ENCODE data around the gene FAM181B. TPM values are rescaled to one million over a fixed set of nuclear protein-coding genes. Genes with fewer than 3 reads are reported as not detected.

The FAM181B gene
- polyA plus RNA-seq, 4 donors, result 0.22 to 5.4 (median 0.49) TPM; not detected in 1

GRCh38 chr11:82767123-82767522 lies 33.5 kb upstream of the FAM181B start:
- H3K36me3 ChIP-seq (ENCODE audit: control insufficient read depth in 3 of 3, insufficient read depth in 2 of 3, low read depth in 1 of 3, low read length in 3 of 3), result no peaks in the 10 kb centered on the region
- H3K27ac ChIP-seq (ENCODE audit: low read depth in 1 of 3, low read length in 2 of 3), result no peak overlapping the region
- FAIRE-seq (no peak), DNase-seq (no peak)
- WGBS, 3 donors, result 21 to 56% (median 32%) methylated on average over 1 of the region's 1 CpG
- H3K9me3 ChIP-seq (ENCODE audit: control insufficient read depth in 2 of 2, insufficient read depth in 1 of 2, low read depth in 1 of 2, low read length in 1 of 2), result no peaks in the 10 kb centered on the region
- H3K4me3 ChIP-seq (ENCODE audit: low read depth in 1 of 3, low read length in 3 of 3), result no peak overlapping the region
- H3K27me3 ChIP-seq (ENCODE audit: control insufficient read depth in 3 of 3, insufficient read depth in 3 of 3, low read length in 3 of 3), result peaks cover 0 to 3% (median 0%) of the 10 kb centered on the region in 3 donors
- no peaks in the 10 kb centered on the region for H3K4me1 ChIP-seq (ENCODE audit: control insufficient read depth in 3 of 3, insufficient read depth in 2 of 3, low read depth in 1 of 3, low read length in 2 of 3)

GRCh38 chr11:82765466-82766034 lies 31.9 kb upstream of the FAM181B start:
- FAIRE-seq, result no peak
- 30 to 56% (median 51%) methylated on average over 11 of the region's 11 CpGs for WGBS, 3 donors

GRCh38 chr11:82763167-82763566 lies 29.5 kb upstream of the FAM181B start:
- no peak overlapping the region for H3K27ac ChIP-seq (ENCODE audit: low read depth in 1 of 3, low read length in 2 of 3)
- no peaks in the 10 kb centered on the region for H3K4me1 ChIP-seq (ENCODE audit: control insufficient read depth in 3 of 3, insufficient read depth in 2 of 3, low read depth in 1 of 3, low read length in 2 of 3)
- WGBS, 3 donors, result 23 to 48% (median 35%) methylated on average over 1 of the region's 1 CpG
- no peaks in the 10 kb centered on the region for H3K36me3 ChIP-seq (ENCODE audit: control insufficient read depth in 3 of 3, insufficient read depth in 2 of 3, low read depth in 1 of 3, low read length in 3 of 3)
- H3K27me3 ChIP-seq (ENCODE audit: control insufficient read depth in 3 of 3, insufficient read depth in 3 of 3, low read length in 3 of 3), result no peaks in the 10 kb centered on the region
- H3K9me3 ChIP-seq (ENCODE audit: control insufficient read depth in 2 of 2, insufficient read depth in 1 of 2, low read depth in 1 of 2, low read length in 1 of 2), result no peaks in the 10 kb centered on the region
- no peak overlapping the region for H3K4me3 ChIP-seq (ENCODE audit: low read depth in 1 of 3, low read length in 3 of 3)
- FAIRE-seq (no peak), DNase-seq (no peak)

More at GRCh38 chr11:82765466-82766034, 31.9 kb upstream of the FAM181B start:
- Histone ChIP-seq H3K4me1 (ENCODE audit: control insufficient read depth in 3 of 3, insufficient read depth in 2 of 3, low read depth in 1 of 3, low read length in 2 of 3) (no peaks in the 10 kb centered on the region), H3K27ac (ENCODE audit: low read depth in 1 of 3, low read length in 2 of 3) (no peak overlapping the region), H3K27me3 (ENCODE audit: control insufficient read depth in 3 of 3, insufficient read depth in 3 of 3, low read length in 3 of 3) (peaks cover 0 to 3% (median 0%) of the 10 kb centered on the region in 3 donors), H3K9me3 (ENCODE audit: control insufficient read depth in 2 of 2, insufficient read depth in 1 of 2, low read depth in 1 of 2, low read length in 1 of 2) (no peaks in the 10 kb centered on the region), H3K4me3 (ENCODE audit: low read depth in 1 of 3, low read length in 3 of 3) (no peak overlapping the region), H3K36me3 (ENCODE audit: control insufficient read depth in 3 of 3, insufficient read depth in 2 of 3, low read depth in 1 of 3, low read length in 3 of 3) (no peaks in the 10 kb centered on the region)
- no peak for DNase-seq

- WGBS, 3 donors, result 85 to 90% (median 89%) methylated on average over 3 of the region's 3 CpGs
- H3K9me3 ChIP-seq (ENCODE audit: control insufficient read depth in 2 of 2, insufficient read depth in 1 of 2, low read depth in 1 of 2, low read length in 1 of 2), result no peaks in the 10 kb centered on the region
- no peak for DNase-seq
- no peaks in the 10 kb centered on the region for H3K36me3 ChIP-seq (ENCODE audit: control insufficient read depth in 3 of 3, insufficient read depth in 2 of 3, low read depth in 1 of 3, low read length in 3 of 3)
- no peaks in the 10 kb centered on the region for H3K27me3 ChIP-seq (ENCODE audit: control insufficient read depth in 3 of 3, insufficient read depth in 3 of 3, low read length in 3 of 3)
- H3K27ac ChIP-seq (ENCODE audit: low read depth in 1 of 3, low read length in 2 of 3), result no peak overlapping the region
- H3K4me1 ChIP-seq (ENCODE audit: control insufficient read depth in 3 of 3, insufficient read depth in 2 of 3, low read depth in 1 of 3, low read length in 2 of 3), result no peaks in the 10 kb centered on the region
- FAIRE-seq, result no peak
- no peak overlapping the region for H3K4me3 ChIP-seq (ENCODE audit: low read depth in 1 of 3, low read length in 3 of 3)
These were observed 26.0 kb upstream of the FAM181B start for GRCh38 chr11:82759649-82760048.

- peak in 1 of 2 donors; percentile 48 for DNase-seq
- H3K27me3 ChIP-seq (ENCODE audit: control insufficient read depth in 3 of 3, insufficient read depth in 3 of 3, low read length in 3 of 3), result no peaks in the 10 kb centered on the region
- H3K27ac ChIP-seq (ENCODE audit: low read depth in 1 of 3, low read length in 2 of 3), result no peak overlapping the region
- FAIRE-seq, result no peak
- H3K9me3 ChIP-seq (ENCODE audit: control insufficient read depth in 2 of 2, insufficient read depth in 1 of 2, low read depth in 1 of 2, low read length in 1 of 2), result no peaks in the 10 kb centered on the region
- no peaks in the 10 kb centered on the region for H3K4me1 ChIP-seq (ENCODE audit: control insufficient read depth in 3 of 3, insufficient read depth in 2 of 3, low read depth in 1 of 3, low read length in 2 of 3)
- H3K4me3 ChIP-seq (ENCODE audit: low read depth in 1 of 3, low read length in 3 of 3), result no peak overlapping the region
- WGBS, 3 donors, result 15 to 35% (median 28%) methylated on average over 3 of the region's 3 CpGs
- H3K36me3 ChIP-seq (ENCODE audit: control insufficient read depth in 3 of 3, insufficient read depth in 2 of 3, low read depth in 1 of 3, low read length in 3 of 3), result no peaks in the 10 kb centered on the region
These were observed 24.1 kb upstream of the FAM181B start for GRCh38 chr11:82757660-82758357.

- 27 to 51% (median 28%) methylated on average over 8 of the region's 8 CpGs for WGBS, 3 donors
- Histone ChIP-seq H3K4me1 (ENCODE audit: control insufficient read depth in 3 of 3, insufficient read depth in 2 of 3, low read depth in 1 of 3, low read length in 2 of 3) (no peaks in the 10 kb centered on the region), H3K27me3 (ENCODE audit: control insufficient read depth in 3 of 3, insufficient read depth in 3 of 3, low read length in 3 of 3) (no peaks in the 10 kb centered on the region), H3K9me3 (ENCODE audit: control insufficient read depth in 2 of 2, insufficient read depth in 1 of 2, low read depth in 1 of 2, low read length in 1 of 2) (no peaks in the 10 kb centered on the region), H3K27ac (ENCODE audit: low read depth in 1 of 3, low read length in 2 of 3) (no peak overlapping the region), H3K4me3 (ENCODE audit: low read depth in 1 of 3, low read length in 3 of 3) (no peak overlapping the region), H3K36me3 (ENCODE audit: control insufficient read depth in 3 of 3, insufficient read depth in 2 of 3, low read depth in 1 of 3, low read length in 3 of 3) (no peaks in the 10 kb centered on the region)
- FAIRE-seq (no peak), DNase-seq (peak in 1 of 2 donors; percentile 18)
These were observed 23.3 kb upstream of the FAM181B start for GRCh38 chr11:82756765-82757639.

- 10 to 40% (median 27%) methylated on average over 4 of the region's 4 CpGs for WGBS, 3 donors
- Histone ChIP-seq H3K27ac (ENCODE audit: low read depth in 1 of 3, low read length in 2 of 3) (no peak overlapping the region), H3K27me3 (ENCODE audit: control insufficient read depth in 3 of 3, insufficient read depth in 3 of 3, low read length in 3 of 3) (no peaks in the 10 kb centered on the region), H3K4me3 (ENCODE audit: low read depth in 1 of 3, low read length in 3 of 3) (no peak overlapping the region), H3K4me1 (ENCODE audit: control insufficient read depth in 3 of 3, insufficient read depth in 2 of 3, low read depth in 1 of 3, low read length in 2 of 3) (no peaks in the 10 kb centered on the region), H3K9me3 (ENCODE audit: control insufficient read depth in 2 of 2, insufficient read depth in 1 of 2, low read depth in 1 of 2, low read length in 1 of 2) (no peaks in the 10 kb centered on the region), H3K36me3 (ENCODE audit: control insufficient read depth in 3 of 3, insufficient read depth in 2 of 3, low read depth in 1 of 3, low read length in 3 of 3) (no peaks in the 10 kb centered on the region)
- FAIRE-seq (no peak), DNase-seq (peak in 1 of 2 donors; percentile 69)
These were observed 20.7 kb upstream of the FAM181B start for GRCh38 chr11:82754410-82754809.

- WGBS, 3 donors, result 83 to 89% (median 83%) methylated on average over 1 of the region's 1 CpG
- H3K4me3 ChIP-seq (ENCODE audit: low read depth in 1 of 3, low read length in 3 of 3), result no peak overlapping the region
- DNase-seq (no peak), FAIRE-seq (no peak)
- no peaks in the 10 kb centered on the region for H3K4me1 ChIP-seq (ENCODE audit: control insufficient read depth in 3 of 3, insufficient read depth in 2 of 3, low read depth in 1 of 3, low read length in 2 of 3)
- no peaks in the 10 kb centered on the region for H3K36me3 ChIP-seq (ENCODE audit: control insufficient read depth in 3 of 3, insufficient read depth in 2 of 3, low read depth in 1 of 3, low read length in 3 of 3)
- no peaks in the 10 kb centered on the region for H3K27me3 ChIP-seq (ENCODE audit: control insufficient read depth in 3 of 3, insufficient read depth in 3 of 3, low read length in 3 of 3)
- H3K9me3 ChIP-seq (ENCODE audit: control insufficient read depth in 2 of 2, insufficient read depth in 1 of 2, low read depth in 1 of 2, low read length in 1 of 2), result no peaks in the 10 kb centered on the region
- H3K27ac ChIP-seq (ENCODE audit: low read depth in 1 of 3, low read length in 2 of 3), result no peak overlapping the region
These were observed 20.3 kb upstream of the FAM181B start for GRCh38 chr11:82753921-82754320.
